ENCODE results near the gene VSNL1.

The VSNL1 gene

DNA sequence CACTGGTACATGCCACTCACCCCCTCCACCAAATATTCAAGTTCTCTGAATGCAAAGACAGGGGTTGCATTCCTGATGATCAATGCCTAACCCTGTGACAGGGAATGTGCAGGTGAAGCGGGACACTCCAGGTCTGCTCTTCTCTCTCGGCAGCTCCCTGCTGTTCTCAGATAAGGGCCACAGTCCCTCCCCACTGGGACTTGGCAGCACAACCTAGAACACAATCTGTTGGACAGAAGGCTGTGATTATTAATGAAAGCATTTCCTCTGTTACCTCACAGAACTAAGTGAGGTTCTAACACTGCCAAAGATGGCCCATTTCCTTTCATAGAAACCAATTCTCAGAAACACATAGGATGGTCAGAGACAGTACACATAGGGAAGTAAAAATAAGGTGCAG is 42.7 kb downstream of the VSNL1 start:
- no peak for DNase-seq (ENCODE audit: low read depth)

GRCh38 chr2:17583646-17584045 is 43.1 kb downstream of the VSNL1 start:
- no peak for DNase-seq (ENCODE audit: low read depth)

DNA sequence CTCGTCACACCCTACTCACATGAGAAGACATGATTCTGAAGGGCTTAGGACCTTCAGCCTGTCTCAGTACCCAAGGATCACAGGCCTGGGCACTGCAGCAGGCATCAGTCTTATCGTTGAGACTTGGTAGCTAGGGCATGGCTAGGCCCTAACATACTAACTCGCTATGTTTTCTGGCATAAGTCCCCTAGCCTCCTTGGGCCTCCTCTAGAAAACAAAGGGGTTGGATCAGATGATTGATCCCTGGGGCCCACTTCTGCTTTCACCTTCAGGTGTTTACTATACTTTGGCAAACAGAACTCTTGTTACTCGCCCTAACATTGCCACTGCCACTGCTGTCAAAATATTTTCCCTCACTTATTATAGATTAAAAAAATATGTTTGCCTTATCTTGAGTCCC is 44.2 kb downstream of the VSNL1 start:
- DNase-seq (ENCODE audit: low read depth): no peak

DNA sequence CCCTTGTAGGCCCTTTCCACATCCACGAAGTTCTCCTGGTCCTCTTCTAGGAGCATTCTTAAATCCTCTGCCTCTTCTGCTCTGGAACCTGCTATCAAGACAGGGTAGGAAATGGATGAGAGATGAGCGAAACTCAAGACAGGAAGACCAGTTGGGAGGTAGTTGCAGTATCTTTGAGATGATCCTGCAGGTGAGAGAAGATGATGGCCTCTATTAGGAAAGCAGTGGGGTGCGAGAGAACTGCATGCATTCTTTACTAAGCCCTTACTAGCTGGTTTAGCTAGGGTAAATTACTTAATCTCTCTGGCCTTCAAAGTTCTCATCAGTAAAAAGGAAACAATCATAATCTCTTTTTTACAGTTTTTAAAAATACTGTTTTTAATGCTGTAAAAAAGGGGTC is 47.0 kb downstream of the VSNL1 start:
- DNase-seq (ENCODE audit: low read depth): no peak

GRCh38 chr2:17588031-17588430 is 47.5 kb downstream of the VSNL1 start:
- no peak for DNase-seq (ENCODE audit: low read depth)

DNA sequence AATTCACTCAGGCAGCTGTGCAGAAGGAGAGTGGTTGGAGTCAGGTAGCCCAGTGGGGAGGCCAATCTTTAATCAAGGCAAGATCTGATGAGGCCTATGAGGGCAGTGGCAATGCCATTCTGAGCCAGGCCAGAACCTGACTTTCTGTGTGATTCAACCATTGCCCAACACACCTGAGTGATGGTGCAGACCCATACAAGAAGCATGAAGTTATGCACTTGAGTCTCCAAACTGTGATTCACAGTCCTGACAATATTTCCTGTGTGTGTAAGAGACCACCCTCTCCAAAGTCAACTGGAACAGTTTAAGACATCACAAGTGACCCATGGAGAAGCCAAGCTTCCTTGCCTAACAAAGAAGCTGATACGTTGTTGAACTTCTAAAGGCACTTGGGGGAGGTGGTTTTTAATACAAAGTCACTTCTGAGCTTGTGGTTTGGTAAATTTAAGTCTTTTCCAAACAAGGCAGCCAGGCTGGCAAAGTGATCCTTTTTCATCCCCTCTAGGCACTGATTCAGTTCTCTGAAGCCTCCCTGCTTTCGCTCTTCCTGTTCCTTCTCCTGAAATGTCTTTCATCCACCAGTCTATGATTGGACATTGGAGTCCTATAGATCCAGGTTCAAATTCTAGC is 49.0 kb downstream of the VSNL1 start:
- no peak for DNase-seq (ENCODE audit: low read depth)

- no peak for DNase-seq (ENCODE audit: low read depth)
Measured at GRCh38 chr2:17590342-17590911, 49.9 kb downstream of the VSNL1 start.

GRCh38 chr2:17591846-17592245 is 51.4 kb downstream of the VSNL1 start:
- no peak for DNase-seq (ENCODE audit: low read depth)

DNA sequence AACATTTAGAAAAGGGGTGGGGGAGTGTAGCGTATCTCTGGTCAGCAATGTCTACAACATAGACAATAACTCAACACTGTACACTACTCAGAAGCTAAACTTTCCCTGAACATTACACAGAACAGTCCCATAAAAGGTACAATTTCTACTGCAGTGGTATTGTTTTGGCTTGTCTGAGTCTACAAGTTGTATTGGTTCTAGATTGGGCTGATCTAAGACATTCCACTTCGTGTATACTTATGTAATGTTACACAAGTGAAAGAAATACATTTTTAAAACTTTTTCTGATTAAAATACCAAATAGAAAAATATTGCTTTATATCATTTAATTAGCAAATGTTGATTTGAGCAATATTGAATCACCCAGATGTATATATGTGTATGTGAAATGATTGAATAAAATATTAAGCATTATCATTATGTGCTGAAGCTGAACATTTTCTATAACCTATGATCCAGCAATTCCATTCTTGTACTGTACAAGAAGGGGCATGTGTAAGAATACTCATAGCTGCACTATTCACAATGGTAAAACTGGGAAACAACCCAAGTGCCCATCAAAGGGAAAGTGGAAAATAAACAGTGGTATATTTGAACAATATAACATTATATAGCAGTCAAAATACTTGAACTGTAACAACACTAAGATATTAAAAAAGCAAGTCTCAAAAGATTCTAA is 52.4 kb downstream of the VSNL1 start:
- DNase-seq (ENCODE audit: low read depth): no peak

- DNase-seq (ENCODE audit: low read depth): no peak
Measured at GRCh38 chr2:17593445-17593840, 52.9 kb downstream of the VSNL1 start.

DNA sequence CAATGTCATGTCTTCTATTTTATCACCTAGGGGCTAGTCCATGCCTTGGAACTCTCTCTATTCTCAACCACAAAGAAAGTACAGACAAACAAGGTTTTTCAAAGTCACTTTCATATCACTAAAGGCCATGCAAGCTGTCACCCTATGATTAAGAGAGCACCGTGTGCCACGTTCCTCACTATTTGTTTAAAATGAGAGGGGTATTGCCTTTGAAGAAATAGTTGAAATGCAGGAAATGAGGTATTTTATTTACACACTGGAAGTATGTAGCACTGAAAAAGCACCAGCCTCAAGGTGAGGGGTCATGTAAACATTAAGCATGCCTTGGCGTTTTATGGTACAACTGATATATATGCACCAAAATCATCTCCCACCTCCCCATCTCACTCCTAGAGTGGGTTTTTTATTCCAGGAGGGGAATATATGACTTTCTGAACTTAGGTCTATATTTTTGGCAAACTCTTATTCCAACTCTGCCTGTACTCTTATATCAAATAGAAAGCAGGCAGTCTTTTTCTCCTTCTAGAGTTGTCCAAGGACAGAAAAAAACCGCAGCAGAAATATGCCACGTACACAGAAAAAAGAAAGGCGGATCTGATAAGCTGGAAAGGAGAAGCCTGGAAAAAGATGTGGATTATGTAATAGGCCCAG is 53.5 kb downstream of the VSNL1 start:
- DNase-seq (ENCODE audit: low read depth): no peak

GRCh38 chr2:17594533-17595401 is 54.3 kb downstream of the VSNL1 start:
- no peak for DNase-seq (ENCODE audit: low read depth)

GRCh38 chr2:17599617-17600016 is 59.1 kb downstream of the VSNL1 start:
- DNase-seq (ENCODE audit: low read depth): no peak

DNA sequence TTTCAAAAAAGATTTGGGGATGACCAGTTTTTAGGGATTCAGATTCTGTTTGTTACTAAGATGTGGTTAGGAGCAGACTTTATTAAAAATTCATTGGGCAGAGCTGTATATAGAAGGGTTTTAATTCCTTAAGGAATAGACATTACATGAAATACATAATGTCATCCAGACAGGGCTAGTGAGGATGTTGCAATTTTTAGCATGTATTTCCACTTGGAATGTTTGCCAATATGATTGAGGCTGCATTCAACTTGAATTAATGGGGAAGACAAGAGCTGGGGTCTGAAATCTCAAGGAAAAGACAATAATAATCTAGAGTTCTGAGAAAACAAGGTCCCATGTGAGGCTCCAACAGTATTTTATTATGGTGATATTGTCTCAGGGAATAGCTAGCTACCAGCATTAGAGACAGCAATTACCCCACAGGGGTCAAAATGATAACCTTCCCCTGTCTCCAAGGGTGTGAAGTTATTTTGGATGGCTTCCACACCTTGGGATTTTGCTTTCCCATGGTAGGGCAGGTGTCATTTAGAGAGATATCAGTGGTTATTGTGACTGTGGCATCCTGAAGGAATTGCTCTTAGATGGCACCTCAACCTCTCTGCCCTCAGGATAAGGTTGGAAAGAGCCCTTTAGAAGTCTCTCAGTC is 60.2 kb downstream of the VSNL1 start:
- no peak for DNase-seq (ENCODE audit: low read depth)

- no peak for DNase-seq (ENCODE audit: low read depth)
Measured at GRCh38 chr2:17604050-17604449, 63.6 kb downstream of the VSNL1 start.

- DNase-seq (ENCODE audit: low read depth): no peak
Measured at GRCh38 chr2:17605696-17606095, 65.2 kb downstream of the VSNL1 start.

GRCh38 chr2:17606851-17607250 is 66.4 kb downstream of the VSNL1 start:
- no peak for DNase-seq (ENCODE audit: low read depth)

GRCh38 chr2:17607379-17607778 is 66.9 kb downstream of the VSNL1 start:
- DNase-seq (ENCODE audit: low read depth): no peak

- DNase-seq (ENCODE audit: low read depth): no peak
Measured at GRCh38 chr2:17608251-17608650, 67.8 kb downstream of the VSNL1 start.

- DNase-seq (ENCODE audit: low read depth): no peak
Measured at GRCh38 chr2:17610521-17610920, 70.0 kb downstream of the VSNL1 start.

- no peak for DNase-seq (ENCODE audit: low read depth)
Measured at GRCh38 chr2:17611036-17611435, 70.5 kb downstream of the VSNL1 start.
